NCI-H526 (cell line): ENCODE results near the gene EGFL7.

Source experiments
- DNase-seq, 2 experiments: peaks; one replicate each; lab custom pipeline; 2025; lab: John Stamatoyannopoulos, UW

The EGFL7 gene

DNA sequence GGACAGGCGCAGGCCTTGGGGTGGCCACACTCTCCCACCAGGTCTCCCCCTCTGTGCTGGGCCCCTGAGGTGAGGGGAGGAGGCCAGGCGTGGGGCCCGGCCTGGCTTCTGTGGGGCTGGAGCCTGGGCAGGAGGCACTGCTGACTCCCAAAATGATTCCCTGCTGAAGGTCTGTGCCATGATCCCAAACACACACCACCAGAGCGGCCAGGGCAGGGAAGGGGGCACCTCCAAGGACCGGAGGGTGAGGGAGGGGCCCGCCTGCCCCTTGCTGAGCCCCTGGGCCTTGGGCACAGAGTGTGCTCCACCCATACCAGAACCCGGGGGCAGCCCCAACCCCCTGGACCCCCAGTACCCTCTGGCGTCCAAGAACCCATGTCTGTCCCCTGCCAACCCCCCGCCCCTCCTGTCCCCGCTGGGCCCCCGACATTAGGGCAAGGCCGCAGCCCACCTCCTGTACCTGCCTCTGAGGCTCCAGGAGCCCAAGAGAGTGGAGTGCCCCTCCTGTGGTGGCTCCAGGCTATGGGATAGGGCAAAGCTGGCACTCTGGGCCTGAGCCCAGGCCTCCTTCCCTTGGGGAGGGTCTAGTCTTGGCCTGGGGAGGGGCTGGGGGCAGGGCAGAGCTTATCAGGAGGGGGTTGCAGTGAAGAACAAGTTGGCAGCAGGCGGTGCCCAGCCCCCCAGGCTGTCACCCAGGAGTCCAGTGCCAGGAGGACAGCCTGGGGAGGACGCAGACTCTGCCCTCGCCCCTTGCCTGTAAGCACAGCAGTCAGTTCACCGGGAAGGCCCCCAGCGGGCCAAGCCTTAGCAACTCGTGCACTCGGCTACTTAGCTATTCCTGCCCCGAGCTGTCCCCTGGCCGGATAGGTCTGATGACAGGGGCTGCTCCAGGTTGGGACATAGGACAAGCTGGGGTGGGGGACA lies 2.6 kb upstream of the EGFL7 start:
- no peak for DNase-seq

DNA sequence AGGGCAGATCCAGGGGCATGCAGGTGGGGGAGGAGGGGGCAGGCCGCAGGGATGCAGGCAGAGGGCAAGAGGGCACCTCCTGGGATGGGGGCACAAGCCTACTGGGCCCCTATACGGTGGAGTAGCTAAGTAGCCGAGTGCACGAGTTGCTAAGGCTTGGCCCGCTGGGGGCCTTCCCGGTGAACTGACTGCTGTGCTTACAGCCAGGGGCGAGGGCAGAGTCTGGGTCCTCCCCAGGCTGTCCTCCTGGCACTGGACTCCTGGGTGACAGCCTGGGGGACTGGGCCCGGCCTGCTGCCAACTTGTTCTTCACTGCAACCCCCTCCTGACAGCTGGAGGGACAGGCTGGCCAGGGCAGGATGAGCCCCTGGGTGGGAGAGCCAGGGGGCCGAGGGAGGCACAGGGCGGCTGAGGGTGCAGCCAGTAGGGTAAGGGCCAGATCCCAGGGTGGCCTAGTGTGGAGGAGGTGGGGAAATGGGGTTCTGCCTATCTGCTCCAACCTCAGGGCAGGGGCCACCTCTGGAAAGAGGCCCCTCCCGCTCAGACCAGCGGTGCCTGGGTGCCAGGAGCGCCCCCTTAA lies 1.7 kb upstream of the EGFL7 start:
- no peak for DNase-seq

DNA sequence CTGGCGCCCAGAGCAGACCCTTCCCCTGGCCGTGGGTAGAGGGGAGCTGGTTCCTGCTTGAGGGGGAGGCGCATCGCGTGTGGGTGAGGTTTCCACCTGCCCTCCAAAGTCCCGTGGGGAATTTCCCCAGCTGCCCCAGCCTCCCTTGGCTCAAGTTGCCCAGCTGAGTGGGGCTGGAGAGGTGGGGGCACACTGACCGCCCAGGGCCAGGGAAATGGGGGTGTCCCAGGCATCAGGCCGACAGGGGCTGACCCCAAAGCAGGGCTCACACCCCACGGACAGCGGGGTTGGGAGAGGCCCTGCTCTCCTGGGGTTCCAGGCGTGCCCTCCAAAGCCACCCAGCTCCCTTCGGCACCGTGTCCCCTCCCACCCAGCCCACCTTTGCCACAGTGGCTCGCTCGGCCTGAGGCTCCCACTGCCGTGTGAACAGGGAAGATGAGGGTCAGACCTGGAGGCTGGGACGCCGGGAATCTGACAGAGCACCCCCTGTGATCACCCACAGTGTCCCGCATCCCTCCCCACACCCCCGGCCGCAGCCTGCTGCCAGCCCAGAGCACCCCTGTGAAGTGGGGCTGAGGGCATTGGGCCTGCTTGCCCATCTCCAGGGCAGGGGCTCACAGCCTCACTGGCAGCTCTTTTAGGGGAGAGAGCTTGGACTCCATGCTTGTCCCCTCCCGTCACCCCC lies 933 bp upstream of the EGFL7 start:
- DNase-seq, result no peak

DNA sequence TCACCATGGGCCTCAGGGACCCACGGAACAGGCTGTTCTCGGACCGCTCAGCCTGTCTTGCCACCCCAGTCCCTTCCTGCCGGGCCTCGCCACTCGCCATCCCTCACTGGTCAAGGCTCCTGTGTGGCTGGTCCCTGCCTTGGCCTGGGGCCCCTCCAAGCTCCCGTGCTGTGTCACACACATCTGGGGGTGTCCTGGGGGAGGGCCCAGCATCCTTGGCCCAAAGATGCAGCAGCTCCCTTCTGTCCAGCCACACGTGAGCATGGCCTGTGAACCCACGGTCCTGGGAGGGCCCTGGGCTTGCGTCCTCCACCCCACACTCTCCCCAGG lies 425 bp upstream of the EGFL7 start:
- DNase-seq, result no peak

DNA sequence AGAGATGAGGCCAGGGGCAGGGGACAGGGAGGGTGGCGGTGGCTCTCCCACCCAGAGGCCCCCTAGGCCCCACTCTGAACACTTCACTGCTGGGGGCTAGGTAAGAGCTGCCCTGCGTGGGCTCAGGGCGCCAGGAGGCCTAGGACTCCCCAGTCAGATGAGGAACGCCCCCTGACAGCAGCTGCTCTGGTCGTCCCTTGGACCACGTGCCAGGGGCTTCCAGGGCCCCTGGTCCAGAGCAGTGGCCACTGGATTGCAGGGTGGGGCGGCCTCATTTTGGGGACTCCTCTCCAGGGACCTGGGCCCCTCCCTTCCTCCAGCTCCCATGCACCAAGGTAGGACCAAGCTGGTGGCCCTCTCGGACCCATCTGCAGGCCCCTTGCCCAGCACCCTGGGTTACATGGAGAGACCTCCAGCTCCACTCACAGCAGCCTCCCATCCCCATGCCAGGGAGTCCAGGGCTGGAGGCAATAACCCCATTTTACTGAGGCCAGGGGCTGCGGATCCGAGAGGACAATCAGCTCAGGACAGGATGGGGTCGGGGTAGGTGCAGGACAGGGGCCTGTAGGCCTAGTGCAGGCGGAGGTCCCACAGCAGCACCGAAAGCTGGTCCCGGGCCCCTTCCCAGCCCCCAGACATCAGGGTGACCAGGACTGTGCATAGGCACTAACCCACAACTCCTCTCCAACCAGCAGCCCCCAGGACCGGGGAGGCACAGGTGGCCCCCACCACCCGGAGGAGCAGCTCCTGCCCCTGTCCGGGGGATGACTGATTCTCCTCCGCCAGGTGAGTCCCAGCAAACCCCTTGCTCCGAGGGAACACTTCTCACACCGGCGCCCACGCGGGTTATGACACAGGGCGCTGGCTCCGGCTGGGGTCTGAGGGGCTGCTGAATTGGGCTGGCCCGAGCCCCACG lies 1.5 kb downstream of the EGFL7 start:
- no peak for DNase-seq

DNA sequence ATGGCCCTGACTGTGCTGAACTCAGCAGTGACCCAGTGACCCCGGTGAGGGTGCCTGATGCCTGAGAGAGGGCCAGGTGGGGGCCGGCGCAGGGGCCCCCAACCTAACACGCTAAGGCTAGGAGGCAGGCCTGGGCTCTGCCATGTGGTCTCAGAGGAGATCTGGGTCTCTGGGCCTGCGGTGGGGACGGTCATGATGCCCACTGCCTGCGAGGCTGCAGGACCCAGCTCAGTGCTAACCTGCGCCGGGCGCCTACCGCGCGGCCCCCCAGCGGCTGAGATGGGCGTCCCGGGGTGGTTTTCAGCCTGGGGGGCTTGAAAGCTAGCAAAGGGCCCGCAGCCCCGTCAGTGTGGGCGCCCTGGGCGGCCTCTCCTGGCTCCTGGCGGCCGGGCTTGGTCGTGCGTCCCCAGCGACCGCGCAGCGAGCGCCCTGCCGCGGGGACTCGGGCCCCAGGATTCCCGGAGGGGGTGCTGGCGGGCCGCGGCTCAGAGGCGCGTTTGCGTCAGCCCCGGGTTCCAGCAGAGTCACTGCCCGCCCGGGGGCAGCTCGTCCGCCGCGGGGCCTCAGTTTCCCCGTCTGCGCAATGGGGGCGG lies 2.5 kb downstream of the EGFL7 start:
- DNase-seq, result peak in 1 of 2 experiments; percentile 30

DNA sequence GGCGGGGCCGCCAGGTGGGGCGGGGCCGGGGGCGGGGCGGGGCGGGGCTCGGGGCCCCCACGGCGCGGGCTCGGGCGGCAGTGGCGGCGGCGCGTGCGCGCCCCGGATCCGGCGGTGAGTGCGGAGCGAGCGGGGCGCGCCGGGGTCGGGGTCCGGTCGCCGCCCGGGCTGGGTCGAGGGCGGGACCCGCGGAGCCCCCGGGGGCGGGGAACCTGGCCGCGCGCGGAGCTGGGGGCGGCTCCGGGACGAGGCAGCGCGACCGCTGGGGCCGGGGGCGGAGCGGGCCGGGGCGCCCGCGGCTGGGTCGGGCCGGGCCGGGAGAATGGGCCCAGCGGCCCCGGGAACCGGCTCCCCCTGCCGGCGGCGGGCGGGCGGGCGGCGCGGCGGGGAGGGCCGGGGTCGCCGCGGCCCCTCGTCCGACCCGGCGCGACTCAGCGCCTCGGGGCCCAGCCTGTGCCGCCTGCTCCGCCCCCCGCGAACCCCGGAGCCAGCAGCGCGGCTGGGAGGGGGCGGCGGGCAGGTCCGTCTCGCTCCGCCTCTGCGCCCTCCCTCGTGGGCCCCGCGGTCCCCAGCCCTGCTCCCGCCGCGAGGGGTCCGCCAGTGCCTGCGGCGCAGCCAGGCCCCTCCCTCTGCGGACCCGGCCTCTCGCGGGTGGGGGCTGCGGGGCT lies 3.1 kb downstream of the EGFL7 start:
- peak in 1 of 2 experiments; percentile 29 for DNase-seq

DNA sequence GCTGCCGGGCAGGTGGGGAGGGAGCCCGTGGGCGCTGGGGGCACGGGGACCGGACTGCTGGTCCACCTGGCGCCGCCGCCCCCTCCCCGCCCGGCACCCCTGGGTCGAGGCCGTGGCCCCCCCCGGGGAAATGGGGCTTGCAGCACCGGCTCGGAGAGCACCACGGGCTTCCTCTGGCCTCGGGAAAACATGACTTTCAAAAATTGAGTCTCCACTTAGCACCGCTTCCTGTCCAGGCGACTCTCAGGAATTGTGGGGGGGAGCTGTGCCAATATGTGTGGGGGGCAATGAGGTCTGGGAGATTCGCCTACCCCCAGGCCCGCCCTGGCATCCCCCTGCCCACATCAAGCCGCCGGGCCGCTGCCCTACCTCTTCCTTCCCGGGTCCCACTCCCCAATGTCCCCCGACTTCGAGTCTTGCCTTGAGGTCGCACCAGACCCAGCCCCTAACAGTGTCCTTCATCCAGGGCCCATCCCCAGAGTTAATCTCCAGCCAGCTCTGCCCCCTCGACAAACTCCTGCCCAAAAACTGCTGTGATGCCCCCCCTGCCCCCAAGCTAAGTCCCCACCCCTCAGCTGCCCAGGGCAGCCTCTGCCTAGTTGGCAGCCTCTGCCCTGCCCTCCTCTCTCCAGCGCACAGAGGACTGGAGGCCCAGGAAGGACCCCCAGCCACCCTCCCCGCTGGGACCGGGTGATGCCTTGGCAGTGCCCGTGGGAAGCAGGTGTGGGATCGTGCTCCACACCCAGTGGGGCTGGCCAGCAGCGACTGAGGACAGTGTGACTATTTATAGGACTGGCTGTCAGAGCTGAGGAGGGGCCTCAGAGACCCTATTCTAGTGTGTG lies 3.9 kb downstream of the EGFL7 start:
- no peak for DNase-seq

DNA sequence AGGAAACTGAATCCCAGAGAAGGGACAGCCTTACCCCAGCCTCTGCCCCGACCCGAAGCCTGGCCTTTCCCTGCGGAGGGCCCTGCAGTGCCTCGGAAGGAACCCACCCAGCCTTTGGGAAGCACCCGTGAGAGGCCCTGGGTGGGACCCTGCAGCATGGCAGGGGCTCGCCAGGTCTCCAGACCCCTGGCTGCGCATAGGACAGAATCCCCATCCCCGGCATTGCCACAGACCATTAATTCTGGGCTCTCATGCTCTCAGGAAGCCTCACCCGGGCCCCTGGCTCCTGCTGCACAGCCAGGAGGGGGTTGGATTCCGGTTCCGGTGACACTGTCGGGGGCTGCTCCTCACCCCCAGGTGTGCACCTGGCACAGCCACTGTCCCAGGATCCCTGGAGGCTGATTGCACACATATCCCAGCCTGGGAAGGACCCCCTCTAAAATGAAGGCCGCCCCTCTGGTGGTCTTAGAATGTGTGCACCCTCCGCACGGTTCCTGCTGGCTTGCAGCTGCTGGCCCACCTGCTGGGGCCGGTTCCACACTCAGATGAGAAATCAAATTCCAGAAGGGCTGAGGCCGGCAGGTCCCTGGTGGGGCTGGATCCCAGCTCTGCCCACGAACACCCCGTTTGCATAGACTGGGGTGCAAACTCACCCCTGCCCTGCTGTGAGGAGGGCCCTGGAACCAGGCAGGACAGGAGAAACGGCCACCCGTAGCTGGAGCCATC lies 4.7 kb downstream of the EGFL7 start:
- DNase-seq, result no peak

DNA sequence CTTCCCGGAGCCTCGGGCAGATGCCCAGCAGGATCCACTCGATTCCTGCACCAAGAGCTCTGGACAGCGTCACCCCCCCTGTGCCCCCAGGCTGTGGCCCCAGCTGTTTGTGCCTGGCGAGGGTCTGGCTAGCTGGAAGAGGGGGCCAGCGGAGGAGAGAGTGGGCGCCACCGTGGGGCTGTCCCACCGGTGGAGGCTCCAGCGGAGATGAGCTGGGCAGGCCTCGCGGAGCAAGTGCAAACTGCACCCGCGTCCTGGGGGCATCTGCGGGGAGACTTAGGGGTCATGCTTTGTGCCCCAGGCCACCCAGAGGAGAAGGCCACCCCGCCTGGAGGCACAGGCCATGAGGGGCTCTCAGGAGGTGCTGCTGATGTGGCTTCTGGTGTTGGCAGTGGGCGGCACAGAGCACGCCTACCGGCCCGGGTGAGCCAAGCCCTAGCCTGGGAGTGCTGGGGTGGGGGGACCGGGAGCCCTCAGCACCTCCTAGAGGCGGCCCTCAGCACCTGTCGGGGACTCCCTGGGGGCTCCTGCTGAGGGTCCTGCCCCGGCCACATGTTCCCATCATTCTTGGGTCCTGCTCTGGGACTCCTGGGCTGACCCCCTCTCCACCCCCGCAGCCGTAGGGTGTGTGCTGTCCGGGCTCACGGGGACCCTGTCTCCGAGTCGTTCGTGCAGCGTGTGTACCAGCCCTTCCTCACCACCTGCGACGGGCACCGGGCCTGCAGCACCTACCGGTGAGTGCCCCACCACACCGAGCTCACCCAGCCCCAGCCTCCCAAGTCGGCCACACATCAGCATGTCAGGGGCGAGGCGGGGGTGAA lies 5.4 kb downstream of the EGFL7 start:
- DNase-seq, result no peak

DNA sequence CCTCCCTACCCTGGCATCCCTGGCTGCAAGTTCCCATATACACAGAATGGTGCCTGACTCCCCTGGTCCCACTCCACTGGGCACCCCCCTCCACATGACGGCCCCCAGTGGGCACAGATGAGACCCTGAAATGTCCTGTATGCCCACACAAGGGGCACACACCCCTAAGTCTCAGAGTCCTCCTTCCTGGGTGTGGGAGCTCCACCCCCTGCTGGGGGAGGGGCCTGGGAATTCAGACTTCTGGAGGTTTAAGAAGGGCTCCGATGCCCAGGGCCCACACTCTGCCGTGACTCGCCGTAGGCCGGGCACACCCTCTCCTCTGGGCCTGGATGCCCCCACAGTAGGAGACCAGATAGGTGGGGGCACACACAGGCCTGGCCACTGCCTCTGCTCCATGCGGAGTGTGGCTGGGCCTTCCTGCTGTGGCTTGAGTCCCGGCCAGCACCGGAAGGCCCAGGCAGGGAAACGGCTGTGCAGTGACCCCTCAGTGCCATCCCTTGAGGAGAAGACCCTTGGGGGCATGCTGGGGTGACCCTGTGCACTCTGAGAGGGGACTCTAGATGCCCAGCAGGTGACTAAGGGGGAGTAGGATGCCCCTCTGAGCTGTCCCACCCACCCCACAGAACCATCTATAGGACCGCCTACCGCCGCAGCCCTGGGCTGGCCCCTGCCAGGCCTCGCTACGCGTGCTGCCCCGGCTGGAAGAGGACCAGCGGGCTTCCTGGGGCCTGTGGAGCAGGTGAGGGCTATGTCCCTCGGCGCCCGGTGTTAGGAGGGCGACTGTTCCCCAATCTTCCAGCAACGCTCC lies 6.5 kb downstream of the EGFL7 start:
- no peak for DNase-seq

DNA sequence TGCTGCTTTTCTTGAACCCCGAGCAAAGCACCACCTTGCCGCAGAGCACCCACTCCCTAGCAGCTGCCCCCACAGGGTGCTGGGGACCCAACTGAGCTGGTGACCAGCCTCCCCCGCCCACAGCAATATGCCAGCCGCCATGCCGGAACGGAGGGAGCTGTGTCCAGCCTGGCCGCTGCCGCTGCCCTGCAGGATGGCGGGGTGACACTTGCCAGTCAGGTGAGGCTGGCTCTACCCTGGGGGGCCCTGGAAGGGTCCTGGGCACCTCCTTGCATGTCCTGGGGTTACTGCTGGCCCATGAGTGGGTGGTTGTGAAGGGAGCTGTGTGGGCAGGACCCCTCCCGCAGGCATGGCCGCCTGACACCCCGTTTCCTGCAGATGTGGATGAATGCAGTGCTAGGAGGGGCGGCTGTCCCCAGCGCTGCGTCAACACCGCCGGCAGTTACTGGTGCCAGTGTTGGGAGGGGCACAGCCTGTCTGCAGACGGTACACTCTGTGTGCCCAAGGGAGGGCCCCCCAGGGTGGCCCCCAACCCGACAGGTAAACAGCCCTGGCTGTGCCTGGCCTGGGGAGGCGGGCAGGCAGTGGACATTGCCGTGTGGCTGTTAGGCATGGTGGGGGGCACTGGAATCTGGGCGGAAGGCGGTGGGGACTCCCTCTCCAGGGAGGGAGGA lies 7.2 kb downstream of the EGFL7 start:
- DNase-seq, result no peak

DNA sequence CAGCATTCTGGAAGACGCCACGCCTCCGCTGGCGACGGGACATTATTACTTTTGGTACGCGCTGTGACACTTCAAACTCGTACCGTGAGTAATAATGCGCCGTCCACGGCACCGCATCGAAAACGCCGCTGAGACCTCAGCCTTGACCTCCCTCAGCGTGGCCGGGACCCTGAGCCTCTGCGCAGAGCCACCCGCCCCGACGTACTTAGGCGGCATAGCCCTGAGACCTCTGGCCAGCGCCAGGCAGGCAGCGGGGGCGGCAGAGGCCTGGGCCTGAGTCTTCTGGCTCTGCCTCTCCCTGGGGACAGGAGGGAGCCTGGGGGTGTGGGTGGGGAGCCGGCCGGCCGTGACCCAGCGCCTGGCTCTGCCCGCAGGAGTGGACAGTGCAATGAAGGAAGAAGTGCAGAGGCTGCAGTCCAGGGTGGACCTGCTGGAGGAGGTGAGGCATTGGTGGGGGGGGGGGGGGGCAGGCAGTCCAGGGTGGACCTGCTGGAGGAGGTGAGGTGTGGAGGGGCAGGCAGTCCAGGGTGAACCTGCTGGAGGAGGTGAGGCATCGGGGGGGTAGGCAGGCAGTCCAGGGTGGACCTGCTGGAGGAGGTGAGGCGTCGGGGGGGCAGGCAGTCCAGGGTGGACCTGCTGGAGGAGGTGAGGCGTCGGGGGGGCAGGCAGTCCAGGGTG lies 8.0 kb downstream of the EGFL7 start:
- no peak for DNase-seq

DNA sequence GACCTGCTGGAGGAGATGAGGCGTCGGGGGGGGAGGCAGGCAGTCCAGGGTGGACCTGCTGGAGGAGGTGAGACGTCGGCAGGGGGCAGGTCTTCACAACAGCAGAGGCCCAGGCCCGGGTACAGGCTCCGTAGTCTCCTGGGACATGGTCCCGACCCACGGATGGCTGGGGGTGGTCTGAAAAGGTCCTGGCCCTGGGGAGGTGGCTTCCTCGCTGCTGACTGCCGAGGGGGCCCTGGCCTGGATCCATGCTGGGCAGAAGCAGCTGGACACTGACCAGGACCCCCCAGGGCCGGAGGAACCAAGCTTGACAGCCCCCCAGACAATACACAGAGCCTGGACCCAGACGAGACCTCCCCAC lies 8.5 kb downstream of the EGFL7 start:
- DNase-seq, result peak in 1 of 2 experiments; percentile 33

DNA sequence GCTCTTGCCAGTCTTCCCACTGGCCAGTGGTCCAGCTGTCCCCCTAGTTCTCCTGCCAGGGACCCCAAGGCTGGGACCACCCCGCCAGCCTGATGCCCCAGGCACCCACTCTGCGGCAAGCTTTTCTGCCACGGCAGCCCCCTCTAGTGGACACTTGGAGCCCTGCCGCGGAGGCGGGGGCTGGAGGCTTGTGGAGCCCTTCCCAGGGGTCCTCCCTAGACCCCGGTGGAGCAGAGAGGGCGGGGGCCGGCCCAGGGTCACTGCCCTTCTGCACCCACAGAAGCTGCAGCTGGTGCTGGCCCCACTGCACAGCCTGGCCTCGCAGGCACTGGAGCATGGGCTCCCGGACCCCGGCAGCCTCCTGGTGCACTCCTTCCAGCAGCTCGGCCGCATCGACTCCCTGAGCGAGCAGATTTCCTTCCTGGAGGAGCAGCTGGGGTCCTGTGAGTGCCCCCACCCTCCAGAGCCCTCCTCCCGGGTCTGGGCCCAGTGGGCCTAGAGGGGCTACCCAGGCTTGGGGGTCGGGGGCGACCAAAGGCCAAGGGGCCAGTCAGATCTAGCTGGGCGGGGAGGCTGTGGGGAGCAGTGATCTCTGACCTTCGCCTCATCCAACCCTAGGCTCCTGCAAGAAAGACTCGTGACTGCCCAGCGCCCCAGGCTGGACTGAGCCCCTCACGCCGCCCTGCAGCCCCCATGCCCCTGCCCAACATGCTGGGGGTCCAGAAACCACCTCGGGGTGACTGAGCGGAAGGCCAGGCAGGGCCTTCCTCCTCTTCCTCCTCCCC lies 9.1 kb downstream of the EGFL7 start:
- peak in 1 of 2 experiments; percentile 43 for DNase-seq
